HepG2 (cell line): ENCODE results near the gene SCRN3. TPM values are rescaled to one million over a fixed set of nuclear protein-coding genes. Genes with fewer than 3 reads are reported as not detected.
A peak's percentile ranks its signal among the peaks of the same experiment; 100 is the strongest.

Source experiments
- BHLHE40 ChIP-seq: IDR thresholded peaks from 2 replicates; pipeline ENCODE4 v1.6.1; 2011; ENCODE audit warnings: low read length, improper control_type of control experiment
- EP300 ChIP-seq, 3 experiments: sonication (generic) in 1 of 3; formaldehyde crosslinking in 1 of 3; IDR thresholded peaks; 2 replicates each; pipeline versions ENCODE4 v1.5.1 to v1.6.1; 2011 to 2020; ENCODE audit warnings: low read depth in 2 of 3, low read length in 2 of 3, borderline replicate concordance in 1 of 3, improper control_type of control experiment in 1 of 3, mild to moderate bottlenecking in 1 of 3, missing genetic modification reagents in 1 of 3, moderate library complexity in 1 of 3
- FOXA3 ChIP-seq: IDR thresholded peaks from 2 replicates; pipeline ENCODE4 v1.6.1; 2016; ENCODE audit warnings: missing genetic modification reagents, missing compliant biosample characterization
- FOXP1 ChIP-seq, 2 experiments: fragments of 450-650 bp in 1 of 2; IDR thresholded peaks; 2 replicates each; pipeline ENCODE4 v1.6.1; 2017 to 2018; ENCODE audit warnings: antibody characterized with exemption in 1 of 2
- HOXA9 ChIP-seq: sonication (generic); formaldehyde crosslinking; IDR thresholded peaks from 2 replicates; pipeline ENCODE4 v1.8.1; 2022; ENCODE audit warnings: missing genetic modification reagents, mild to moderate bottlenecking, moderate library complexity, borderline replicate concordance
- IRF2 ChIP-seq: IDR thresholded peaks from 2 replicates; pipeline ENCODE4 v1.6.1; 2018; ENCODE audit warnings: missing genetic modification reagents, missing compliant biosample characterization
- NAIF1 ChIP-seq: sonication (generic); formaldehyde crosslinking; IDR thresholded peaks from 2 replicates; pipeline ENCODE4 v1.5.0; 2020; ENCODE audit warnings: mild to moderate bottlenecking, missing genetic modification reagents, borderline replicate concordance
- NFYB ChIP-seq: sonication (generic); formaldehyde crosslinking; IDR thresholded peaks from 2 replicates; pipeline ENCODE4 v1.4.0; 2020; ENCODE audit warnings: missing genetic modification reagents
- NR3C1 ChIP-seq: sonication (generic); formaldehyde crosslinking; IDR thresholded peaks from 2 replicates; pipeline ENCODE4 v1.4.0; 2020; ENCODE audit warnings: missing genetic modification reagents
- PHB2 ChIP-seq: fragments of 450-650 bp; IDR thresholded peaks from 2 replicates; pipeline ENCODE4 v1.6.1; 2018; ENCODE audit not compliant: partially characterized antibody
- PRPF4 ChIP-seq: fragments of 200-400 bp; formaldehyde crosslinking; IDR thresholded peaks from 2 replicates; pipeline ENCODE4 v1.6.1; 2016; ENCODE audit warnings: low read length, low read depth; ENCODE audit not compliant: poor library complexity, severe bottlenecking
- RFX5 ChIP-seq: IDR thresholded peaks from 2 replicates; pipeline ENCODE4 v1.6.1; 2011; ENCODE audit warnings: low read depth, low read length, improper control_type of control experiment
- STAT5B ChIP-seq: sonication (generic); formaldehyde crosslinking; IDR thresholded peaks from 2 replicates; pipeline ENCODE4 v1.4.0; 2020; ENCODE audit warnings: missing genetic modification reagents
- ZBTB21 ChIP-seq: sonication (generic); formaldehyde crosslinking; IDR thresholded peaks from 2 replicates; pipeline ENCODE4 v1.4.0; 2020; ENCODE audit warnings: missing genetic modification reagents
- ZNF33B ChIP-seq: sonication (generic); formaldehyde crosslinking; IDR thresholded peaks from 2 replicates; pipeline ENCODE4 v1.5.1; 2020; ENCODE audit warnings: mild to moderate bottlenecking, missing genetic modification reagents
- ZNF432 ChIP-seq: sonication (generic); formaldehyde crosslinking; IDR thresholded peaks from 2 replicates; pipeline ENCODE4 v1.5.0; 2020; ENCODE audit warnings: missing genetic modification reagents, mild to moderate bottlenecking, borderline replicate concordance
- ZNF556 ChIP-seq: sonication (generic); formaldehyde crosslinking; IDR thresholded peaks from 2 replicates; pipeline ENCODE4 v1.4.0; 2020; ENCODE audit warnings: mild to moderate bottlenecking, missing genetic modification reagents, borderline replicate concordance
- ZNF652 ChIP-seq: IDR thresholded peaks from 2 replicates; pipeline ENCODE4 v1.6.1; 2016; ENCODE audit warnings: low read depth, borderline replicate concordance
- ZNF670 ChIP-seq: sonication (generic); formaldehyde crosslinking; IDR thresholded peaks from 2 replicates; pipeline ENCODE4 v1.8.0; 2022; ENCODE audit warnings: mild to moderate bottlenecking, missing genetic modification reagents, borderline replicate concordance
- ZNF761 ChIP-seq: sonication (generic); formaldehyde crosslinking; conservative IDR thresholded peaks from 2 replicates; pipeline ENCODE4 v1.4.0; 2020; ENCODE audit warnings: mild to moderate bottlenecking, missing genetic modification reagents
- ZNF850 ChIP-seq: sonication (generic); formaldehyde crosslinking; conservative IDR thresholded peaks from 2 replicates; pipeline ENCODE4 v1.9.0; 2021; ENCODE audit warnings: mild to moderate bottlenecking, missing genetic modification reagents
- ZSCAN30 ChIP-seq: sonication (generic); formaldehyde crosslinking; IDR thresholded peaks from 2 replicates; pipeline ENCODE4 v1.5.0; 2020; ENCODE audit warnings: mild to moderate bottlenecking, missing genetic modification reagents
- ZSCAN31 ChIP-seq: sonication (generic); formaldehyde crosslinking; IDR thresholded peaks from 2 replicates; pipeline ENCODE4 v1.5.0; 2020; ENCODE audit warnings: low read depth, mild to moderate bottlenecking, missing genetic modification reagents
- polyA plus RNA-seq, 8 experiments: library from polyadenylated mRNA; depleted of rRNA in 3 of 8; stranded (reverse) in 7 of 8; unstranded in 1 of 8; fragments of >200 nt; fragmentation: Illumina TruSeq in 4 of 8; extraction: Trizol in 4 of 8; gene quantifications; 2 replicates each; pipeline versions ENCODE4 v1.2.1 to v1.2.3, GENCODE V29; 2011 to 2016; ENCODE audit warnings: low read depth in 4 of 8, missing spikeins in 1 of 8, mixed read lengths in 1 of 8; ENCODE audit not compliant: insufficient read depth in 1 of 8
- total RNA-seq, 5 experiments: library from RNA; depleted of rRNA; stranded (reverse); fragments of >200 nt; fragmentation: Illumina TruSeq; extraction: Trizol; gene quantifications; 2 replicates each; pipeline ENCODE4 v1.2.3, GENCODE V29; 2016; ENCODE audit warnings: low read depth in 1 of 5
- TF ChIP-seq, protein P1 (sequence below): IDR thresholded peaks from 2 replicates; pipeline ENCODE4 v1.6.1; 2016
- TF ChIP-seq, protein P2 (sequence below): IDR thresholded peaks from 2 replicates; pipeline ENCODE4 v1.6.1; 2016; ENCODE audit warnings: low read depth
- TF ChIP-seq, protein P3 (sequence below): sonication (generic); formaldehyde crosslinking; IDR thresholded peaks from 2 replicates; pipeline ENCODE4 v1.8.0; 2022; ENCODE audit warnings: low read depth, missing genetic modification reagents

Gene SCRN3
- total and polyA plus RNA-seq, 2 of the 13 experiments (the other 11 are each of a cell fraction or from before 2014, with no cell fraction given): 6.6 to 11.3 TPM

DNA sequence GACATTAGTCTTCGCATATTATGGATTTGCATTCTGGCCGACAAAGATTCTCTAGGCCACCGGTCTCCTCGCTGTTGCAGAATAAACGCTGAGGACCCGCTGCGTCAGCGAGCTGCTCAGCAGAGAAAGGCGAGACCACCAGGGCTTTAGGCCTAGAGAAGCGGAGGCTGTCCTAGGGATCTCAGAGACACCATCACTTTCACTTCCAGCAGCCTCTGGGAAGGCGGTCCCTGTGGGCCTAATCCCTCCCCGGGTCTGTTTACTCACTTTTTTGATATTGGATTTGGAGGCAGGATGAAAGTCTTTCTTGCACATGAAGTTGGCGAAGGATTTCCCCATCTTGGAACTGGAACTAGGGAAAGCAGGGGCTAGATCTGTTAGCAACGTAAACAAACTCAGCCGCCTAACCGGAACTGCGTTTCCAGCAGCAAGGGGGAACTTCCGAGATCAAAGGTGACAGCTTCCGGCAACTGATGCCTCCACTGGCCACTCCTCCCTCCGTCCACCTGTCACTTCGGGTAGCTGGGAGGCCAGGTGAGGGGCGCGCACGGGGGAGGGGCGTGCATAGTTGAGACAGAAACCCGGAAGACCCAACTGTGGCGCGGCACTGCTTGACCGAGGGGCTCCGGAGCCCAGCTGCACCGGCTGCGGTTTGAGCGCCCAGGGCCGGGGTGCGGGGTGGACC, at the start of gene SCRN3 (continued):
- peak; percentile 42; the same call in 1 of the 2 replicates for TF ChIP-seq ZNF670 (CRISPR knock-in tag)
- TF ChIP-seq ZSCAN30: no peak
- TF ChIP-seq ZNF33B (CRISPR knock-in tag): peak; percentile 13; the same call in 1 of the 2 replicates
- no peak for TF ChIP-seq ZNF432
- no peak; the same call in 1 of the 2 replicates for TF ChIP-seq ZNF556 (CRISPR knock-in tag)
- no peak for TF ChIP-seq STAT5B (CRISPR knock-in tag)
- peak; percentile 85 for TF ChIP-seq ZSCAN31 (CRISPR knock-in tag)
- TF ChIP-seq ZNF850 (CRISPR knock-in tag): no peak
- TF ChIP-seq, protein P1, sequence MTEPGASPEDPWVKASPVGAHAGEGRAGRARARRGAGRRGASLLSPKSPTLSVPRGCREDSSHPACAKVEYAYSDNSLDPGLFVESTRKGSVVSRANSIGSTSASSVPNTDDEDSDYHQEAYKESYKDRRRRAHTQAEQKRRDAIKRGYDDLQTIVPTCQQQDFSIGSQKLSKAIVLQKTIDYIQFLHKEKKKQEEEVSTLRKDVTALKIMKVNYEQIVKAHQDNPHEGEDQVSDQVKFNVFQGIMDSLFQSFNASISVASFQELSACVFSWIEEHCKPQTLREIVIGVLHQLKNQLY (CRISPR knock-in tag): peak; percentile 67
- TF ChIP-seq RFX5: peak; percentile 47; the same call in 1 of the 2 replicates
- peak; percentile 94 for TF ChIP-seq IRF2 (CRISPR knock-in tag)
- TF ChIP-seq HOXA9 (CRISPR knock-in tag): no peak
- peak; percentile 56; the same call in 1 of the 2 replicates for TF ChIP-seq BHLHE40
- no peak for TF ChIP-seq FOXP1 (IDR thresholded peaks at IDR 0.05)
- peak; percentile 43; the same call in 1 of the 2 replicates for TF ChIP-seq FOXP1 (CRISPR knock-in tag; IDR thresholded peaks at IDR 0.05)
- TF ChIP-seq, protein P2, sequence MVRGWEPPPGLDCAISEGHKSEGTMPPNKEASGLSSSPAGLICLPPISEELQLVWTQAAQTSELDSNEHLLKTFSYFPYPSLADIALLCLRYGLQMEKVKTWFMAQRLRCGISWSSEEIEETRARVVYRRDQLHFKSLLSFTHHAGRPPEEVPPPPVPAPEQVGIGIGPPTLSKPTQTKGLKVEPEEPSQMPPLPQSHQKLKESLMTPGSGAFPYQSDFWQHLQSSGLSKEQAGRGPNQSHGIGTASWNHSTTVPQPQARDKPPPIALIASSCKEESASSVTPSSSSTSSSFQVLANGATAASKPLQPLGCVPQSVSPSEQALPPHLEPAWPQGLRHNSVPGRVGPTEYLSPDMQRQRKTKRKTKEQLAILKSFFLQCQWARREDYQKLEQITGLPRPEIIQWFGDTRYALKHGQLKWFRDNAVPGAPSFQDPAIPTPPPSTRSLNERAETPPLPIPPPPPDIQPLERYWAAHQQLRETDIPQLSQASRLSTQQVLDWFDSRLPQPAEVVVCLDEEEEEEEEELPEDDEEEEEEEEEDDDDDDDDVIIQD (CRISPR knock-in tag): peak; percentile 61
- no peak for TF ChIP-seq PRPF4
- TF ChIP-seq ZNF652: no peak
- TF ChIP-seq ZBTB21 (CRISPR knock-in tag): peak; percentile 93
- no peak for TF ChIP-seq NR3C1 (CRISPR knock-in tag)
- peak; percentile 10 to 61; a peak in 3 of 4 replicates for TF ChIP-seq EP300 (IDR thresholded peaks at IDR 0.05; ENCODE audit: low read depth in 2 of 2, low read length in 2 of 2)
- peak; percentile 24; the same call in 1 of the 2 replicates for TF ChIP-seq EP300 (CRISPR knock-in tag; IDR thresholded peaks at IDR 0.05; ENCODE audit: borderline replicate concordance)
- TF ChIP-seq FOXA3: peak; percentile 84
- TF ChIP-seq ZNF761 (CRISPR knock-in tag): no peak
- TF ChIP-seq NAIF1 (CRISPR knock-in tag): no peak
- TF ChIP-seq NFYB (CRISPR knock-in tag): peak; percentile 62
- TF ChIP-seq, protein P3, sequence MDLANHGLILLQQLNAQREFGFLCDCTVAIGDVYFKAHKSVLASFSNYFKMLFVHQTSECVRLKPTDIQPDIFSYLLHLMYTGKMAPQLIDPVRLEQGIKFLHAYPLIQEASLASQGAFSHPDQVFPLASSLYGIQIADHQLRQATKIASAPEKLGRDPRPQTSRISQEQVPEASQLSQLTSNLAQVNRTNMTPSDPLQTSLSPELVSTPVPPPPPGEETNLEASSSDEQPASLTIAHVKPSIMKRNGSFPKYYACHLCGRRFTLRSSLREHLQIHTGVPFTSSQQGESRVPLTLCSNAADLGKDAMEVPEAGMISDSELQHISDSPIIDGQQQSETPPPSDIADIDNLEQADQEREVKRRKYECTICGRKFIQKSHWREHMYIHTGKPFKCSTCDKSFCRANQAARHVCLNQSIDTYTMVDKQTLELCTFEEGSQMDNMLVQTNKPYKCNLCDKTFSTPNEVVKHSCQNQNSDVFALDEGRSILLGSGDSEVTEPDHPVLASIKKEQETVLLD (CRISPR knock-in tag): peak; percentile 59; the same call in 1 of the 2 replicates
- no peak for TF ChIP-seq PHB2
